ENCODE measurements around the gene GOLGB1. TPM values are rescaled to one million over a fixed set of nuclear protein-coding genes. Genes with fewer than 3 reads are reported as not detected.

Gene GOLGB1
- total and polyA plus RNA-seq, 2 donors (not counting 3 experiments of a cell fraction or from before 2014, with no cell fraction given) = 7.4 to 42.7 TPM

- H3K27me3 ChIP-seq (ENCODE audit: control insufficient read depth in 2 of 2, insufficient read depth in 2 of 2, low read length in 2 of 2) = no peaks in the 10 kb centered on the region
- no peak for TF ChIP-seq CTCF (IDR thresholded peaks at IDR 0.05; ENCODE audit: extremely low read depth in 1 of 2, insufficient read depth in 1 of 2, low read depth in 1 of 2, low read length in 2 of 2)
- ChIA-PET CTCF (no interaction called here), POLR2A (no interaction called here)
- H3K4me1 ChIP-seq (ENCODE audit: control insufficient read depth, extremely low read depth, insufficient read depth, low read length) = no peaks in the 10 kb centered on the region
- FAIRE-seq (no peak), DNase-seq (ENCODE audit: low read depth, low spot score) (no peak)
- H3K9ac ChIP-seq (replicated peaks; ENCODE audit: extremely low read depth, insufficient read depth, low read length) = no peak overlapping the region
- no peaks in the 10 kb centered on the region for H3K36me3 ChIP-seq (ENCODE audit: control insufficient read depth in 2 of 2, extremely low read depth in 1 of 2, insufficient read depth in 2 of 2, low read length in 2 of 2)
- no peaks in the 10 kb centered on the region for H3K9me3 ChIP-seq (replicated peaks; ENCODE audit: control insufficient read depth, insufficient read depth, low read length)
- no peaks in the 10 kb centered on the region for H3K79me2 ChIP-seq (ENCODE audit: control insufficient read depth, insufficient read depth, low read length)
- dilution Hi-C loops (cut with MboI; ENCODE audit: extremely low pct_ligation_motif_present, low sequenced_read_pairs) = no loop called here
- no peak overlapping the region for H3K4me3 ChIP-seq (replicated peaks in 1 of 3; ENCODE audit: insufficient read depth in 1 of 3, low read depth in 1 of 3, low read length in 3 of 3)
- no TSS peak for BruUV-seq (replicated peaks)
- intact Hi-C loops (cut with micrococcal nuclease) = no loop called here
- H2AFZ ChIP-seq (ENCODE audit: low read depth, low read length) = no peak overlapping the region
- H4K20me1 ChIP-seq (replicated peaks; ENCODE audit: control insufficient read depth, extremely low read depth, insufficient read depth, low read length) = no peaks in the 10 kb centered on the region
- no peaks in the 10 kb centered on the region for H3K9me1 ChIP-seq (replicated peaks; ENCODE audit: control insufficient read depth, extremely low read depth, insufficient read depth, low read length)
- H3K4me2 ChIP-seq (ENCODE audit: insufficient read depth, low read length) = no peak overlapping the region
- H3K27ac ChIP-seq (ENCODE audit: insufficient read depth, low read depth, low read length) = no peak overlapping the region
Observed at GRCh38 chr3:121794264-121794983, 44.9 kb upstream of the GOLGB1 start.

GRCh38 chr3:121793078-121793477, 43.5 kb upstream of the GOLGB1 start:
- Histone ChIP-seq H3K79me2 (ENCODE audit: control insufficient read depth, insufficient read depth, low read length) (no peaks in the 10 kb centered on the region), H3K9ac (replicated peaks; ENCODE audit: extremely low read depth, insufficient read depth, low read length) (no peak overlapping the region), H3K36me3 (ENCODE audit: control insufficient read depth in 2 of 2, extremely low read depth in 1 of 2, insufficient read depth in 2 of 2, low read length in 2 of 2) (peaks cover 0 to 3% of the 10 kb centered on the region in 2 experiments), H3K9me3 (replicated peaks; ENCODE audit: control insufficient read depth, insufficient read depth, low read length) (no peaks in the 10 kb centered on the region), H3K9me1 (replicated peaks; ENCODE audit: control insufficient read depth, extremely low read depth, insufficient read depth, low read length) (no peaks in the 10 kb centered on the region), H3K4me2 (ENCODE audit: insufficient read depth, low read length) (no peak overlapping the region), H3K4me3 (replicated peaks in 1 of 3; ENCODE audit: insufficient read depth in 1 of 3, low read depth in 1 of 3, low read length in 3 of 3) (no peak overlapping the region), H3K27ac (ENCODE audit: insufficient read depth, low read depth, low read length) (no peak overlapping the region), H2AFZ (ENCODE audit: low read depth, low read length) (no peak overlapping the region), H4K20me1 (replicated peaks; ENCODE audit: control insufficient read depth, extremely low read depth, insufficient read depth, low read length) (no peaks in the 10 kb centered on the region), H3K27me3 (ENCODE audit: control insufficient read depth in 2 of 2, insufficient read depth in 2 of 2, low read length in 2 of 2) (no peaks in the 10 kb centered on the region), H3K4me1 (ENCODE audit: control insufficient read depth, extremely low read depth, insufficient read depth, low read length) (no peaks in the 10 kb centered on the region)
- CTCF ChIA-PET = interaction anchor here (0.9 kb wide), 1 partner anchor 8 kb away, joined by 3 read pairs; no protein-coding TSS in a partner anchor
- TF ChIP-seq MYC (IDR thresholded peaks at IDR 0.05; ENCODE audit: low read depth, low read length) = no peak
- no peak for TF ChIP-seq EZH2 (IDR thresholded peaks at IDR 0.05; ENCODE audit: borderline replicate concordance, low read depth, low read length, severe bottlenecking)
- dilution Hi-C loops (cut with MboI; ENCODE audit: extremely low pct_ligation_motif_present, low sequenced_read_pairs) (no loop called here), intact Hi-C loops (cut with micrococcal nuclease) (no loop called here)
- no peak for DNase-seq (ENCODE audit: low read depth, low spot score)
- no peak for FAIRE-seq
- BruUV-seq (replicated peaks) = no TSS peak
- POLR2A ChIA-PET = no interaction called here
